GM18520 (cell line): ENCODE measurements around the gene TSR3.
A peak's percentile ranks its signal among the peaks of the same experiment; 100 is the strongest.

ENCODE experiments used
- ATAC-seq: cut with Tn5 transposase; IDR thresholded peaks from one replicate; pipeline ENCODE4 v1.9.1; 2021; ENCODE audit not compliant: unreplicated experiment

The TSR3 gene

DNA sequence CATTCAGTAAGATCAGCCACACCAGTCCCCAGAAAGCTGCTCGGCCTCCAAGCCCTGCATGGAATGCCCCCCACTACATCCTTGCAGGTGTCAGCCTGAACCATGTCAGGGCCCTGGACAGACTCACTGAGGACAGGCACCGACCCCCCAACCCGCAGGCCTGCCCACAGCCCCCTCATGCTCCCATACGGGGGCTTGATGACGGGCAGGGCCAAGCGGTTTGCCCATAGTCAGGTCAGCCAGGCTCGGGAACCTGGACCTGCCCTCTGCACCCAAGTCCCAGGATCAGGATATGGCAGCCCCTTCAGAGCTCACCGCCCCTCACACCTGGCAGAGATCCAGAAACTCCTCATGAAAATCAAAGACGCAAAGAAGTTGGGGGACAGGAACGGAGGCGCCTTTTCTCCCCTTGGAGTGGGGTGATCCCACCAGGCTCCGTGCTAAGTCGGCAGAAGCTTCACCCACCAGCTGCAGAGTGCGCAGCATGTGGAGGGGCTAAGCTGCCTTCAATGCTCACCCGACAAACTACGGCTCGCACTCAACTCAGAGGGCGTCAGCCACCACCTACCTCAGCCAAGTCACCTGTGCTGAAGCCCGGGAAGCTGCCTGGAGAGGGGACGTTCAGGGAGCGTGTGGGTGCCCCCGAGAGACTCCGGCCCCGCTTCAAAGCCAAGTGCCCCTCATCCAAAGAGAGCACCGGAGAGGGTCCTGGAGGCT lies 26.6 kb upstream of the TSR3 start:
- no peak for ATAC-seq

DNA sequence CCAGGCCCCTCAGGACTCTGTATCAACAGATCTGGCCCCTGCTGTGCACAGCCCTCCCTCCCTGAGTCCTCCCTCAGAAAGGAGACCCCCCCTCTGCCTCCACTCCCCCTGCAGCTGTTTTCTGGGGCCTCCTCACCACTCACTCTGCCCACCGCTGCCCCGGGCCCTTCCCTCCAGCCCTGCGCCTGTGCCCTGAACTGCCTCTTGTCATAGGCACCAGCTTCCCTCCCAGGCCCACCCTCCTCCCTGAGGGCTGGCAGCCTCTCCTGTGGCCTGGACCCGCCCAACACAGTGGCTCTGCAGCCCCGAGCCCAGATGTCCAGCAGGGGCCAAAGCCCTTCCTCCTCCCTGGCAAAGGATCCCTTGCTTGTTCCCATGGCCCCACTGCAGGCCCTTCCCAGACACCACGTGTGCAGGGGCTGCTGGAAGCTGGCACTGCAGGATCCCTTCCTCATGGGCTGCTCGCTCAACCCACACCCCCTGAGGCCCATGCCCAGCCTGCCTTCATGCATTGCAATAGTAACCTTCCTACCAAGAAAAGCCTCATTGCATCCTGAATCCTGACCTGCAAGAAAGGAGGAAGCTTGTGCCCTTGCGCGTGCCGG lies 25.8 kb upstream of the TSR3 start:
- ATAC-seq = no peak

DNA sequence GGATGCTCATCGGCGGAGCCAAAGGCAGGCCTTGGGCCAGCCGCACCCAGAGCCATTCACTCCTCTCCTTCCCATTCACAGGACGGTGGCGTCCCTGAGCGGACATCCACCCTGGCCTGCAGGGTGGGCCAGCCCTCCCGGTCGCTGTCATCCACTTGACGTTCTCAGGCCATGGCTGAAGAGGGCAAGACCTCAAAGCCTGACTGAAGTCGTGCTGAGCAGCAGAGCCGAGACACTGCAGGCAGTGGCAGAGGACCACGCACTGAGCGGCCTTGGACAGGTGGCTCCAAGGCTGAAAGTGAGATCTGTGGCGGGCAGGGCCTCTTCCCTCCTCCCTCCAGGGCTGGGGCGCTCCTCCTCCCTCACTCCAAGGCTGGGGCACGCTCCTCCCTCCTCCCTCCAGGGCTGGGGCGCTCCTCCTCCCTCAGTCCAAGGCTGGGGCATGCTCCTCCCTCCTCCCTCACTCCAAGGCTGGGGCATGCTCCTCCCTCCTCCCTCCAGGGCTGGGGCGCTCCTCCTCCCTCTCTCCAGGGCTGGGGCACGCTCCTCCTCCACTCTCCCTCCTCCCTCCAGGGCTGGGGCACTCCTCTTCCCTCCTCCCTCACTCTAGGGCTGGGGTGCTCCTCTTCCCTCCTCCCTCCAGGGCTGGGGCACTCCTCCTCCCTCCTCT lies 24.2 kb upstream of the TSR3 start:
- no peak for ATAC-seq

DNA sequence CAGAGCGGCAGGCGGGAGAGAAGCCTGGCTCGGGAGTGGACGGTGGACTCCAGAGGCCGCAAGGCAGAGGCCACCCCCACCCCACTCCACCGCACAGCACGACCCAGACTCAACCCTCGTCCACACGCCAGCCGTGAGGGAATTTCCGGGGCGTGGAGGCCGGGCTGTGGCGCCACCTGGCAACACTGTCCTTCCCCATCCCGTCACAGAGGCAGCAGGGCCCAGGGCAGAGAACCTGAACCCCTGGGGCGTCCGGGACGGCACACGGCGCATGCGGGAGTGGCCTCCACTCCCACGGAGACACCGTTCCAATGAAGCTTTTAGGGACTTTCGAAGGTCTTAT lies 23.6 kb upstream of the TSR3 start:
- no peak for ATAC-seq

DNA sequence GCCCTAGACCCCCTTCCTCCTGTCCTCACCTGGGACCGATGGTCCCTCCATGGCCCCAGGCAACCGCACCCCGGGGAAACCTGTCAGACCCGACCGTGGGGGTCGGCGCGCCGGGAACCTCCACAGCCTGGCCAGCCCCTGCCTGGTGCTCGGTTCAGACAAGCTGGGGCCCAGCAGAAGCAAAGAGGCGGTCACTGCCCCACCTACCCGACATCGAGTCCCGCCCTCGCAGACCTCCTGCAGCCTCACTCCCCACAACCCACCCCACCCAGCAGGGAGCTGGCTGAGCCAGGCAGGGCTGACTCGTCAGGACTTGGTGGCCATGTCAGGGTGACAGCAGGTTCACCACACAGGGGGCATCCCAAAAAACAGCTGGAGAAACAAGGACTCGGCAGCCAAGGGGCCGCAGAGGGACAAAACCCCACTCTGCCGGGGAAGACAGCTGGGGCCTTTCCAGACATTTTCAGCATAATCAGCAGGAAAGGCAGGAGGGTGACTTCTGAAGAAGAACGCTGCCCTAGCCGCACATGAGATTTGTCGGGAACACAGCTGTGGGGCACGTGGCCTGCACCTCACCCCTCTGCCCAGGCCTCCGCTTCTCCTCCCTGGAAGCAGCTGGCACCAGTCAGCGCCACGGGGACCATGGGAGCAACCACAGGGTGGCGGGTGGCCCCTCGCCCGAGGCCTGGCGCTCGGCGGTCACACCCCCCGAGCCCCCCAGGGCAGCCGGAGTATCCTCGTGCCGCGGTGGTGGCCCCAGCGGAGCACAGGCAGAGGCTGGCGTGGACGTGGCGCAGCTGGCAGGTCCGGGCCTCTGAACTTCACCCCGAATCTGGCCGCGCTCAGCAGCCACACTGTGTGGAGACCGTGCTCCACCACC lies 23.0 kb upstream of the TSR3 start:
- no peak for ATAC-seq

DNA sequence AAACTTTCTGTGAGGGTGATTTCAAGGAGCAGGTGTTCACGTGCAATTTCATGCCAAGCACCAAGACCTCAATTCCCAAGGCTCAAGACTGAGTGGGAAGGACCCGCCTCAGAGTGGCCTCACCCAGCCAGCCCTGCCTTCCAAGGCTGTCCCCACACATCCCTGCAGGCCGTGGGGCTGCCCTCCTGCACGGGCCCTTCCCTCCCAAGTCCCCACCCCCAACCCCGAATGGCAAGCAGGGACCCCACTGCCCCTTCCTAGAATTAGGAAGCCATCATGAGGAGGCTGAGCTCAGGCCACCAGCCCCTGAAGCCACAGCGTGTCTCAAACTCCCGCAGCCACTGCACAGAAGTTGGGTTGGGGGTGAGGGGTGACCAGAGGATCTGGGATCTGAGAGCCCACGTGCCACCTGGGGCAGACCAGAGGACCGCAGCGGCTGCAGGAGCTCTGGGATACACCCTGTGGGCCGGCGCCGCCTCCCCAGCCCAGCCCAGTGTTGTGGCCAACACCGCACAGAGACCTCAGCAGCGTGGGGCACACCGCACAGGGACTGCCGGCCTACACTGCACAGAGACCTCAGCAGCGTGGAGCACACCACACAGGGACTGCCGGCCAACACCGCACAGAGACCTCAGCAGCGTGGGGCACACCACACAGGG lies 20.7 kb upstream of the TSR3 start:
- no peak for ATAC-seq

DNA sequence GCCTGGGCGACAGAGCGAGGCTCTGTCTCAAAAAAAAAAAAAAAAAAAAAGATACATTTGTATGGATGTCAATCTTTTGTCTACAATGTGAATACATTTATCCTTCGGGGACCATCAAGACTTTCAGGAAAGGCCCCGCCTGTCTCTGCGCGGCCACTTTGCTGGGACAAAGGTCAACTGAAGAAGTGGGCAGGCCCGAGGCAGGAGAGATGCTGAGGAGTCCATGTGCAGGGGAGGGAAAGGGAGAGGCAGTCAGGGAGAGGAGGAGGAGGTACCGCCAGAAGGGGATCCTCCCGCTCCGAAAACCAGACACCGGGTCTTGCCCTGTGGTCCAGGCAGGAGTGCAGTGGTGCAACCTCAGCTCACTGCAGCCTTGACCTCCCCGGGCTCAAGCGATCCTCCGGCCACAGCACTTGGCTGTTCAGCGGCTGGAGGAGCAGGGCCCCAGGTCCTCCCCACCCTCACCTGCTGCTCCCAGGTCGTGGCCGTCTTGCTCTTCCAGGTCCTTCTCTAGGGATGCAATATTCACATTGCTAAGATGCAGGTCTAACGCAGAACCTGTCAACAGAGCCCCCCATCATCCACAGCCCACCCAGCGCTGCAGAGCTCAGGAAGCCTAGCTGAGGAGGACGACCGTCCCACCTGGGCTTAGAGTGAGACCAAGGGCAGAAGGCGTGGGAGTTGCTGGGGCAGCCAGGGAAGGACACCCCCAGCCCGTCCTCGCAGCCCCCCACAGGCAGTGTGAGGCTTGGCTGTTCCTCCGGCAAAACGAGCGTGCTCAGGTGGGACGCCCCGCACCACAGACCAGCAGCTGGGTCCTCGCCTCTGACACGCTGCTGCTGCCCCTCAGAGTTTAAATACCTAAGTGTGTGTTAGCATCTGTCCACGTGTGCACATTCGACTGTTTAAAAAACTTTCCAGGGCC lies 19.6 kb upstream of the TSR3 start:
- ATAC-seq = no peak

GRCh38 chr16:1367486-1368174 lies 16.0 kb upstream of the TSR3 start:
- no peak for ATAC-seq

GRCh38 chr16:1366712-1367299 lies 15.1 kb upstream of the TSR3 start:
- no peak for ATAC-seq

GRCh38 chr16:1366060-1366711 lies 14.5 kb upstream of the TSR3 start:
- no peak for ATAC-seq

- no peak for ATAC-seq
Observed at GRCh38 chr16:1364510-1364909, 12.8 kb upstream of the TSR3 start.

DNA sequence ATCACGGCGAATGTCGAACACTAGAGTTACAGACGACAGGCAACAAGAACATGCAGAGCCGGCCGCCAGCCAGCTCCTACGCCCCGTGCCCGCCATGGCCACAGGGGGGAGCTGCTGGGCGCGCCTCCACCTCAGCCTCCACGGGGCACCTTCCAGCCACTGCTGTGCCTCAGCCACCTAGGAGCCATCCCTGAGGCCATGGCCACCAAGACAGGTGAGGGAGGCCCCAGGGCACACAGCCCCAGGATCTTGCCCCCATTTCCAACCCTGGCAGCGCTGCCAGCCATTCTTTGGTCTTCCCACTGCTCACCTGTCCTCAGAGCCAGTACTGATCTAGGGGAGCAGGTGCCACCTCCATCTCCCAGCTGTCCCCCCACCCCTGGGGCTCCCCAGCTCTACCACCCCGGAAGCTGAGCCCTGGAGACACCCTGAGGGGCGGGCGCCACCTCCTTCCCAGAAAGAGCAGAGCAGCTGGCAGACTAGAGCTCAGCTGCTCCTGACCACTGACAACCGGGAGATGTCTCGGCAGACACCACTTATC lies 11.9 kb upstream of the TSR3 start:
- peak; percentile 45 for ATAC-seq

DNA sequence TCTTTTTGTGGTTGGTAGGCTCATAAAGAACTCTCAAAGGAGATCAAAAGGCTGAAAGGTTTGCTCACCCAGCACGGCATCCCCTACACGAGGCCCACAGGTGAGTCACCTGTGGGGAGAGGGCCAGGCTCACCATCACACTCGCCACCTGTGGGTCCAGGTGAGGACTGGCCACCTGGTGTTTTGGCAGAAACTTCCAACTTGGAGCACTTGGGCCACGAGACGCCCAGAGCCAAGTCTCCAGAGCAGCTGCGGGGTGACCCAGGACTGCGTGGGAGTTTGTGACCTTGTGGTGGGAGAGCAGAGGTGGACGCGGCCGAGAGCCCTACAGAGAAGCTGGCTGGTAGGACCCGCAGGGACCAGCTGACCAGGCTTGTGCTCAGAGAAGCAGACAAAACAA lies 11.1 kb upstream of the TSR3 start:
- no peak for ATAC-seq

DNA sequence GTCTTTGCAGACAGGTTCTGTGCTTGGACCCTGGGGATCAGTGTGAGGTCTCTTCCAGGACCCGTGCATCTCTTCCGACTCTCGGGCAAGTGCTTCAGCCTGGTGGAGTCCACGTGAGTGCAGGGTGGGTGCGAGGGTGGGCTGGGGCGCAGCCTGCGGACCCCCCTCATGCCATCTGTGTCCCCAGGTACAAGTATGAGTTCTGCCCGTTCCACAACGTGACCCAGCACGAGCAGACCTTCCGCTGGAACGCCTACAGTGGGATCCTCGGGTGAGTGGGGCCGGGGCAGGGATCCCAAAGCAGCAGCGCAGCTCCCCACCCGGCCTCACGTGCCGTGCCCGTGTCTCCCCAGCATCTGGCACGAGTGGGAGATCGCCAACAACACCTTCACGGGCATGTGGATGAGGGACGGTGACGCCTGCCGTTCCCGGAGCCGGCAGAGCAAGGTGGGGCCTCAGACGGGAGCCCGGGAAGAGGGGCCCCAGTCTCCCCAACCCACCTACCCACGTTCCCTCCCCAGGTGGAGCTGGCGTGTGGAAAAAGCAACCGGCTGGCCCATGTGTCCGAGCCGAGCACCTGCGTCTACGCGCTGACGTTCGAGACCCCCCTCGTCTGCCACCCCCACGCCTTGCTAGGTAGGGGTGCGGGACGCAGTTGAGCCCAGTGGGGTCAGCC lies 10.1 kb upstream of the TSR3 start:
- ATAC-seq = no peak

GRCh38 chr16:1357906-1358566 lies 6.4 kb upstream of the TSR3 start:
- no peak for ATAC-seq

- ATAC-seq = no peak
Observed at GRCh38 chr16:1356061-1356900, 4.6 kb upstream of the TSR3 start.
